Testis (tissue), 2 donors: ENCODE data around the gene ALDH3B2.
"Not testable (repeated sequence)": the region's sequence is repeated elsewhere in the genome, so short reads cannot be mapped to it uniquely, and the experiment has no call there.

Experiments used
- POLR2A ChIP-seq: fragments of 450-650 bp; IDR thresholded peaks from one replicate; pipeline ENCODE4 v1.6.1; 2017; ENCODE audit warnings: antibody characterized with exemption, mild to moderate bottlenecking, moderate library complexity
- TF ChIP-seq, protein P1 (sequence below), 3 experiments: fragments of 450-650 bp in 2 of 3; fragments of 200-600 bp in 1 of 3; sonication (generic) in 1 of 3; IDR thresholded peaks; one replicate each; pipeline ENCODE4 v1.5.1; 2016 to 2019; ENCODE audit warnings: antibody characterized with exemption in 3 of 3, mild to moderate bottlenecking in 2 of 3, moderate library complexity in 1 of 3

DNA sequence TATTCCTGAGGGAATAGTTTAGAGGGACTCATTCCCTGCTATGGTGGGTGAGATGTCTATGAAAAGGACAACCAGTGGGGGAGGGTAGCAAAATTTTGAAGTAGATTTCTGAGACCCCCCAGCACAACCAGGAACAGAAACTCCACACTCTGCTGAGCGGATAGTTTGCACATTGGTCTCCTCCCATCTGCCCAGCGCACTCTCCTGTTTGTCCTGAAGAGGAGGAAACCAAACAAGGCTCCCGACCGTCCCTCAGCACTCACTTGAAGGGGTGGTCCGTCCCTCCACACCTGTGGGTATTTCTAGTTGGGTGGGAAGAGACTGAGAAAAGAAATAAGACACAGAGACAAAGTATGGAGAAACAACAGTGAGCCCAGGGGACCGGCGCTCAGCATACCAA is 41.8 kb upstream of the ALDH3B2 start:
- TF ChIP-seq, protein P1, sequence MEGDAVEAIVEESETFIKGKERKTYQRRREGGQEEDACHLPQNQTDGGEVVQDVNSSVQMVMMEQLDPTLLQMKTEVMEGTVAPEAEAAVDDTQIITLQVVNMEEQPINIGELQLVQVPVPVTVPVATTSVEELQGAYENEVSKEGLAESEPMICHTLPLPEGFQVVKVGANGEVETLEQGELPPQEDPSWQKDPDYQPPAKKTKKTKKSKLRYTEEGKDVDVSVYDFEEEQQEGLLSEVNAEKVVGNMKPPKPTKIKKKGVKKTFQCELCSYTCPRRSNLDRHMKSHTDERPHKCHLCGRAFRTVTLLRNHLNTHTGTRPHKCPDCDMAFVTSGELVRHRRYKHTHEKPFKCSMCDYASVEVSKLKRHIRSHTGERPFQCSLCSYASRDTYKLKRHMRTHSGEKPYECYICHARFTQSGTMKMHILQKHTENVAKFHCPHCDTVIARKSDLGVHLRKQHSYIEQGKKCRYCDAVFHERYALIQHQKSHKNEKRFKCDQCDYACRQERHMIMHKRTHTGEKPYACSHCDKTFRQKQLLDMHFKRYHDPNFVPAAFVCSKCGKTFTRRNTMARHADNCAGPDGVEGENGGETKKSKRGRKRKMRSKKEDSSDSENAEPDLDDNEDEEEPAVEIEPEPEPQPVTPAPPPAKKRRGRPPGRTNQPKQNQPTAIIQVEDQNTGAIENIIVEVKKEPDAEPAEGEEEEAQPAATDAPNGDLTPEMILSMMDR (IDR thresholded peaks at IDR 0.05), result not testable (repeated sequence)
- TF ChIP-seq POLR2A, result not testable (repeated sequence)
